HL-60 (cell line): Measurements from ENCODE around the gene GLT1D1.

ENCODE experiments used
- CTCF ChIP-seq: IDR thresholded peaks from one replicate; pipeline ENCODE4 v1.5.1; 2011; ENCODE audit warnings: low read length, control low read depth, inconsistent platforms; ENCODE audit not compliant: insufficient read depth
- POLR2AphosphoS5 ChIP-seq: IDR thresholded peaks from 2 replicates; pipeline ENCODE4 v1.6.1; 2012; ENCODE audit warnings: low read depth
- REST ChIP-seq: IDR thresholded peaks from 2 replicates; pipeline ENCODE4 v1.6.1; 2012; ENCODE audit warnings: low read depth; ENCODE audit not compliant: insufficient replicate concordance

- TF ChIP-seq CTCF (no peak), REST (no peak), POLR2AphosphoS5 (no peak)
These were observed 95.8 kb downstream of the GLT1D1 start for GRCh38 chr12:128949086-128949485.
